HAP-1 (cell line): ENCODE results near the gene SMCHD1.
"Not testable (repeated sequence)": the region's sequence is repeated elsewhere in the genome, so short reads cannot be mapped to it uniquely, and the experiment has no call there.

Experiments
- DNase-seq, 2 experiments: peaks; one replicate each; pipeline ENCODE4 v3.0.0-alpha.2; 2016 to 2020; ENCODE audit warnings: low spot score in 2 of 2
- H3K27me3 ChIP-seq: fragments of 250-450 bp; sonication (Bioruptor Pico); 2 replicates; pipeline ENCODE4 v1.5.1; 2020; ENCODE audit warnings: low read depth, mild to moderate bottlenecking, moderate library complexity
- H3K36me3 ChIP-seq: fragments of 250-450 bp; sonication (Bioruptor Pico); replicated peaks from 2 replicates; pipeline ENCODE4 v1.5.1; 2020; ENCODE audit warnings: mild to moderate bottlenecking
- H3K4me1 ChIP-seq: fragments of 250-450 bp; sonication (Bioruptor Pico); 2 replicates; pipeline ENCODE4 v1.5.1; 2020; ENCODE audit warnings: mild to moderate bottlenecking
- H3K4me3 ChIP-seq: fragments of 250-450 bp; sonication (Bioruptor Pico); 2 replicates; pipeline ENCODE4 v1.5.1; 2020; ENCODE audit warnings: mild to moderate bottlenecking, moderate library complexity
- H3K9me3 ChIP-seq: fragments of 250-450 bp; sonication (Bioruptor Pico); 2 replicates; pipeline ENCODE4 v1.5.1; 2020; ENCODE audit warnings: mild to moderate bottlenecking, moderate library complexity
- in situ Hi-C: fragments of 300-500 bp; cut with MboI; formaldehyde crosslinking; loops from 3 replicates; pipeline ENCODE4 v1.14.3; 2020; ENCODE audit warnings: low sequenced_read_pairs, inconsistent platforms, mixed read lengths

Gene SMCHD1

DNA sequence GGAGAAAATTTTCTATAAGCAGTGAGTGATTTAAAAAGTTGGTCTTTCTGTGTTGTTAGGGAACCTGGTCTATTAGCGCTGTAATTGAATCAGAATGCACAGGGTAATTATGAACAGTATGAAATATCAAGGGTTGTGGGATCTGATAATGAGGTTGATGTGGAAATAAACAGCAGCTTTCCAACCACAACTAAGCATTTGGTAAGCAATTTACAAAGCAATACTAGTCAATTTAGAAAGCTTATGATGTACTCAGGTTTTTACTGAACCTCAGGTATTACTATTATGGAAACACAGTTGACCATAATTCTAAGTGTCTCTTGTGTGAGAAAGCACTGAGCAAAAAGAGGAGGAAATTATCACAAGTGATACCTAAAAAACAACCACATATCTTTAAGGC, 11.0 kb upstream of the SMCHD1 start:
- Histone ChIP-seq H3K4me1 (no peaks in the 10 kb centered on the region), H3K4me3 (no peak overlapping the region), H3K9me3 (no peaks in the 10 kb centered on the region), H3K27me3 (no peaks in the 10 kb centered on the region; the same call in 1 of the 2 replicates), H3K36me3 (no peaks in the 10 kb centered on the region)
- in situ Hi-C loops = no loop called here
- DNase-seq = no peak

DNA sequence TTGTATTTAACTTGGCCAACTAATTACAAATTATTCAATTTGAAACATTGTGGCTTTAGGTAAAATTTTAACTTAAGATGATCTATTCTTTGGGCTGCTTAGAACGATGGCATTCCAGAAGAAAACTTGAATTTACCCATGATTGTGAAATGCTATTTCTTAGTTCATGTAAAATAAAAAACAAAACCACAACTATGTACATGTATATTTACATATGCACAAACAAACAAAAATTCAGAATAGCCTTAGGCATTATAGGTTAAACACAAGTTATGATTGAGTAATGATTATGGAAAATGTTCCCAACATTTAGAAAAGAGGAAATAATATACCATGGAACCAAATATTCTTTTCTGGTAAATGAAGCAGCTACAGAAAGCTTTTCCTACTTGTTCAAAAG, 3.5 kb upstream of the SMCHD1 start:
- Histone ChIP-seq H3K36me3 (no peaks in the 10 kb centered on the region), H3K4me3 (no peak overlapping the region), H3K27me3 (no peaks in the 10 kb centered on the region), H3K9me3 (no peaks in the 10 kb centered on the region), H3K4me1 (peaks cover 6% of the 10 kb centered on the region; the same call in 1 of the 2 replicates)
- no peak for DNase-seq
- in situ Hi-C loops = no loop called here

DNA sequence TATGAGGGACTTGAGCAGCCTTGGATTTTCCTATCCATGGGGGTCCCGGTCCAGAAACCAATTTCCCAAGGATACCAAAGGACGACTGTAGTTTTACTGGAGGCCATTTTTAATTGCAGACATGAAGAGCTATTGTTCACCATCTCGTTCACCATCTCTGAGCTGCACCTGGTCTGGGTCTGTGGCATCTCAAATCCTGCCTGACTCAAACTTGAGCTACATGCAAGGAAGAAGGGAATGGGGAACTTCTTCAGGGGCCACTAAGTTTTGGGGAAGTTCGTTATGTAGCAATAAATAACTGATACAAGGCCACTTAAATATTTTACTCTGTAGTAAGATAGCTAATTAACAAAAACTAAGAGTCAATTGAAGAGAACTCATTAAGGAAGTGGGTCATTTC, 2.1 kb upstream of the SMCHD1 start:
- DNase-seq = no peak
- no peak overlapping the region for H3K4me3 ChIP-seq
- H3K9me3 ChIP-seq = no peaks in the 10 kb centered on the region
- no peaks in the 10 kb centered on the region for H3K36me3 ChIP-seq
- H3K4me1 ChIP-seq = peaks cover 12% of the 10 kb centered on the region
- in situ Hi-C loops = no loop called here
- H3K27me3 ChIP-seq = no peaks in the 10 kb centered on the region

DNA sequence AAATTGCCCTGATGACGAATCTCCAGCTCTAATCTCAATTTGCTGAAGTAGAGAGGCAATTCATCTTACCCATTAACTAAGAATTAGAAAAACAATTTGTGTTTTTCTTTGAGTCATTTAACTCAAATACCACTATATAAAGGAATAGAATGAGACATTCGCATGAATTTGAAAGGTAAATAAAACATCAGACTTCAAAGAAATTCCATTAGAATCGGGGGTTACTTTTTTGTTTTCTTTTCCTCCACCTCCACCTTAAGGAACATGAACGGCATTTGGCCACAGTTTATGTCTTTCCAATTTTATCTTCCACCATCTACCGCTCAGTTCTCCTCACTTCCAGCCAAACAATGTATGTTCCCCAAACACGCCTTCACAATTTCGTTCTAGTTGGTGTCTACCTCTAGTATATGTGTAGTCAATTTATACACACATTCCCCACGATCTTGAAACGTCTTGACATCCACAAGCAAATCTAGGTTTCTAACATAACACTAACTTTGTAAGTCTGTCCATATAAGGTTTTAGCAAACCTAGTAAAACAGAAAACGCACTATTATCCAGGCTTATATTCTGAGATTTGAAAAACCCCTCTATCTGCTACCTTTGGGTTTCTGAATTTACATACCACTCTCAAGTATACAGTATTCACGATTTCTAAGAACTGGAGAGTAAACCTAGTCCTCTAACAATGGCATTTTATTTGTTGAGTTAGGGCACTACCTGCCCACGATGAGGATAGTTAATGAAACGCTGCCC, 1.2 kb upstream of the SMCHD1 start:
- H3K4me1 ChIP-seq = peaks cover 17% of the 10 kb centered on the region
- H3K27me3 ChIP-seq = no peaks in the 10 kb centered on the region
- H3K4me3 ChIP-seq = peak overlapping the region; percentile 82
- no peak for DNase-seq
- no peaks in the 10 kb centered on the region for H3K36me3 ChIP-seq
- H3K9me3 ChIP-seq = no peaks in the 10 kb centered on the region
- in situ Hi-C loops = no loop called here

DNA sequence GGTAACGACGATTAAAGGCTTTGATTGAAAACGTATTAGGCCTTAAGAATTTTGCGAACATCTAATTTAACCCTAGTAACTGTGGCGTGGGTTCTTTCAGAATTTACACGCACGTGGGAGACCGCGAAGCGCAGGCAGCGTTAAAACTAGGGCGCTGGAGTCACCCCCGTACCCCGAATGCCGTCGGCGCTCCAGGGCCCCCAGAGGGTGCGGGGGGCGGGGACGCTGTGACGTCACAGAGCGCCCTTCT, 673 bp upstream of the SMCHD1 start:
- DNase-seq = no peak
- in situ Hi-C loops = no loop called here
- H3K4me1 ChIP-seq = peaks cover 17% of the 10 kb centered on the region

DNA sequence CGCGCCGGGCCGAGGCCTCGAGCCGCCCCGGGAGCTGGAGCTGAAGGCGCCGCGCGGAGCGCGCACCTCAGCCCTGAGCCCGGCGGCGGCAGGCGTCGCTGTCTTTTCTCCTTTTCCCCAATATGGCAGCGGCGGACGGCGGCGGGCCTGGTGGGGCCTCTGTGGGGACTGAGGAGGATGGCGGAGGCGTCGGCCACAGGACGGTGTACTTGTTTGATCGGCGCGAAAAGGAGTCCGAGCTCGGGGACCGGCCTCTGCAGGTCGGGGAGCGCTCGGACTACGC, 369 bp downstream of the SMCHD1 start:
- in situ Hi-C loops = no loop called here

More for the DNA sequence above, 673 bp upstream of the SMCHD1 start:
- Histone ChIP-seq H3K27me3 (no peaks in the 10 kb centered on the region), H3K9me3 (no peaks in the 10 kb centered on the region), H3K36me3 (no peaks in the 10 kb centered on the region), H3K4me3 (peak overlapping the region; percentile 82)

DNA sequence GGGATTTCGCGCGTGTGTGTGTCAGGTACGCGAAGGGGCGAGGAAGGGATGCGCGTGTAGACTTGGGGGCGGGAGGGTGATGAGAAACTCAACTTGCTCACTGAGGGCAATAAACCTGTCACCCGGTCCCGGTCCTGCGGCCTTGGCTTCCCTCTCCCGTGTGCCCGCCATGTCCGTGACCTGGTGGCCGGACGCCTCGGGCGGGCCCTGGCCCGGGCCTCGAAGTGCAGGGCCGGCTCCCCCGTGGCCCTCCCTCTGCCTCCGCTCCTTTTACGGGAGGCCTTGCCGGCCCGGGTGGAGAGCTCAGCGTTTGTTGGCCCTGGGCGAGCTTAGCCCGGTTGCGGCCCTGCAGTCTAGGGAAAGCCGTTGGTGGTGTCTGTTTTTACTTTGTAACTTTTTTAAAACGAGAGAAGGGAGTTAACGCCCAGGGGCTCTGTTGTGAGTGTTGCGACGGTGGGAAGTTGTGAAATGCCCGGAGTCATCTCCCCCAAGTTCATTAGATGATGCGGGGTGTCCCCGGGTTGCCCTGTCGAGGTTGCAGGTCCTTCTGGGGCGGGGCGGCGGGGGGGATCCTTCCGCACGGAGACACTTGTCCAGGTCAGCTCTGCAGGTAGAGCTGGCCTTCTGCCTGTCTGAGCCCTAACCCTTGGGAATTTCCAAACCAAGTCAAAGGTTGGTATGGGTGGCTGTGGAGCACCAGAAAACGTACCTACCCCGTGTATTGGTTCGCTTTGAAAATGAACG, 883 bp downstream of the SMCHD1 start:
- H3K36me3 ChIP-seq = peaks cover 5% of the 10 kb centered on the region; the same call in 1 of the 2 replicates
- no peaks in the 10 kb centered on the region for H3K9me3 ChIP-seq
- peak in 1 of 2 experiments; percentile 50 for DNase-seq
- peak overlapping the region; percentile 82 for H3K4me3 ChIP-seq
- H3K4me1 ChIP-seq = peaks cover 17% of the 10 kb centered on the region
- no peaks in the 10 kb centered on the region for H3K27me3 ChIP-seq
- in situ Hi-C loops = no loop called here

More for the DNA sequence above, 369 bp downstream of the SMCHD1 start:
- H3K27me3 ChIP-seq = no peaks in the 10 kb centered on the region
- no peaks in the 10 kb centered on the region for H3K9me3 ChIP-seq
- peaks cover 17% of the 10 kb centered on the region for H3K4me1 ChIP-seq
- H3K4me3 ChIP-seq = peak overlapping the region; percentile 82
- peaks cover 4% of the 10 kb centered on the region; the same call in 1 of the 2 replicates for H3K36me3 ChIP-seq
- no peak for DNase-seq

DNA sequence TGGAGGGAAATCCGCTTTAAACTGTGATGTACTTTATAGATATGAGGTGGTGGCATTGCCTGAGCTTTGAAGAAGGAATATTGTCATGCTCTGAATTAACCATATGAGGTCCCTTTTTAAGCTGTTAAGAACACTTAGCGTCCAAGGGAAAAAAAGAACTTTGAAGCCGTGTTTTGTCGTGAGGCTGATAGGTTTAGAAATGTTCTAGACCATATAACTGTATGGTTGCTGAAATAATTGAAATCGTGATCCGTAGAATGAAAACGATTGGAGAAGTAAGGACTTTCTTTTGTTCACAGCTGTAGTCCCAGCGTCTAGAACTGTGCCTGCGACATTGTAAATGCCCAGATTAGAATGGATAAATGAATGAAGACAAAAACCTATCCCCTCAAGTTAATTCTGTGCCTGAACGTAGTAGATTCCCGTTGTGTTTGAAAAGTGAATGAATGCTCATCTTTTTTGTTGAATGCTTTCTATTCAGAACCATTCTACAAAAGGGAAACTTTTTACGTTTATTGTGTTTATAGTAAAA, 1.5 kb downstream of the SMCHD1 start:
- peak; percentile 29 to 60 for DNase-seq
- no peaks in the 10 kb centered on the region for H3K27me3 ChIP-seq
- peaks cover 5% of the 10 kb centered on the region; the same call in 1 of the 2 replicates for H3K36me3 ChIP-seq
- in situ Hi-C loops = no loop called here
- H3K4me3 ChIP-seq = peak overlapping the region; percentile 82
- peaks cover 17% of the 10 kb centered on the region for H3K4me1 ChIP-seq
- H3K9me3 ChIP-seq = no peaks in the 10 kb centered on the region

DNA sequence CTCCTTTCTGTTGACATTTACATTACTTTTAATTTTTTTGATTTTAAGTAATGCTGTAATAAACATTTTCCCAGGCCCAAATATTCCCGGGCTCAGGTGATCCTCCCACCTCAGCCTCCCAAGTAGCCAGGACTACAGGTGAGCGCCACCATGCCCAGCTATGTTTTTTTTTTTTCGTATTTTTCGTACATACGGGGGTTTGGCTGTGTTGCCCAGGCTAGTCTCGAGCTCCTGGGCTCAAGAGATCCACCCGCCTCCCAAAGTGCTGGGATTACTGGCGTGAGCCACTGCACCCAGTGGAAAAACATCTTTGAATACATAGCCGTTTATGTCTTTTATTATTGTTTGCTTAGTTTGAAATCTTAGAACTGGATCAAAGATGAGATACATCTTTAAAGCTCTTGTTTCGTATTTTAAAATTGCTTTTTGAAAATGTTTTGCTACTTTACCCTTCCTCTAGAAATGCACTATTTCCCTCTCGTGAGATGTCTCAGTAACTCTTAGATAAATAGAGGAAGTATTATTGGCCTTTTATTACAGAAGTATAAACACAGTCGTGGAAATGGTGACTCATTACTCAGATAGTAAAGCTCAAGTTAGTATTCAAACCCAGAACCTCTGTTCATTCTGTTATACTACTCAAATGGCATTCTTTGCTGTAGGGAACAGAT, 2.4 kb downstream of the SMCHD1 start:
- no peaks in the 10 kb centered on the region for H3K9me3 ChIP-seq
- H3K4me3 ChIP-seq = peak overlapping the region; percentile 82
- no peaks in the 10 kb centered on the region for H3K27me3 ChIP-seq
- in situ Hi-C loops = no loop called here
- peaks cover 5% of the 10 kb centered on the region; the same call in 1 of the 2 replicates for H3K36me3 ChIP-seq
- DNase-seq = peak; percentile 16 to 25
- peaks cover 17% of the 10 kb centered on the region for H3K4me1 ChIP-seq

DNA sequence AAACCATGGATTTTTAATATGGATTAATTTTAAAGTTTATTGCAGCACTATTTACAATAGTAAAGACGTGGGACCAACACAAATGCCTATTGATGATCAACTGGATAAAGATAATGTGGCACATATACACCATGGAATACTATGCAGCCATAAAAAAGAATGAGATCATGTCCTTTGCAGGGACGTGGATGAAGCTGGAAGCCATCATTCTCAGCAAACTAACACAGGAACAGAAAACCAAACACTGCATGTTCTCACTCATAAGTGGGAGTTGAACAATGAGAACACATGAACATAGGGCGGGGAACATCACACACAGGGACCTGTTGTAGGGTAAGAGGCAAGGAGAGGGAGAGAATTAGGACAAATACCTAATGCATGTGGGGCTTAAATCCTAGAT, 5.3 kb downstream of the SMCHD1 start:
- H3K4me3 ChIP-seq, DNase-seq, H3K9me3 ChIP-seq, H3K36me3 ChIP-seq, in situ Hi-C loops, H3K27me3 ChIP-seq: not testable (repeated sequence)
- H3K4me1 ChIP-seq = peaks cover 10% of the 10 kb centered on the region

DNA sequence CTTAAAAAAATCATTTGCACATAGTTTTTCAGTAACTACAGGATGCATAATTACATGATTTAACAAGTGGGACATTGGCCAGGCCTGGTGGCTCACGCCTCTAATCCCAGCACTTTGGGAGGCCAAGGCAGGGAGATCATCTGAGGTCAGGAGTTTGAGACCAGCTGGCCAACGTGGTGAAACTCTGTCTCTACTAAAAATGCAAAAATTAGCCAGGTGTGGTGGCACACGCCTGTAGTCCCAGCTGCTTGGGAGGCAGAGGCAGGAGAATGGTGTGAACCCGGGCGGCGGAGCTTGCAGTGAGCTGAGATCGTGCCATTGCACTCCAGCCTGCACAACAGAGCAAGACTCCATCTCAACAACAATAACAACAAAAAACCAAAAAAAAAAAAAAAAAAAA, 6.8 kb downstream of the SMCHD1 start:
- DNase-seq, H3K27me3 ChIP-seq, H3K4me3 ChIP-seq, in situ Hi-C loops, H3K9me3 ChIP-seq: not testable (repeated sequence)
- Histone ChIP-seq H3K36me3 (peaks cover 13% of the 10 kb centered on the region), H3K4me1 (peaks cover 10% of the 10 kb centered on the region)

DNA sequence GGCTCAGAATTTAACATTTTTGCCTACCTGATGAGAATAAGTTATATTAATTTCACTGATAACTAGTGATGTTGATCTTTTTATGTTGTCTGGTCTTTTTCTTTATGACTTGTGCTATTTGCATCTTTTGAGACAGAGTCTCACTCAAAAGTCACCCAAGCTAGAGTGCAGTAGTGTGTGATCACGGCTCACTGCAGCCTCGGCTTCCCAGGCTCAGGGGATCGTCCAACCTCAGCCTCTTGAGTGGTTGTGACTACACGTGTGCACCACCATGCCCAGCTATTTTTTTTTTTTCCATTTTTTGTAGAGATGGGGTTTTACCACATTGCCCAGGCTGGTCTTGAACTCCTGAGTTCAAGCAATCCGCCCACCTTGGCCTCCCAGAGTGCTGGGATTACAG, 7.5 kb downstream of the SMCHD1 start:
- peaks cover 10% of the 10 kb centered on the region for H3K4me1 ChIP-seq
- no peaks in the 10 kb centered on the region for H3K27me3 ChIP-seq
- peaks cover 15% of the 10 kb centered on the region for H3K36me3 ChIP-seq
- DNase-seq = no peak
- H3K4me3 ChIP-seq = no peak overlapping the region
- in situ Hi-C loops = no loop called here
- H3K9me3 ChIP-seq = no peaks in the 10 kb centered on the region

DNA sequence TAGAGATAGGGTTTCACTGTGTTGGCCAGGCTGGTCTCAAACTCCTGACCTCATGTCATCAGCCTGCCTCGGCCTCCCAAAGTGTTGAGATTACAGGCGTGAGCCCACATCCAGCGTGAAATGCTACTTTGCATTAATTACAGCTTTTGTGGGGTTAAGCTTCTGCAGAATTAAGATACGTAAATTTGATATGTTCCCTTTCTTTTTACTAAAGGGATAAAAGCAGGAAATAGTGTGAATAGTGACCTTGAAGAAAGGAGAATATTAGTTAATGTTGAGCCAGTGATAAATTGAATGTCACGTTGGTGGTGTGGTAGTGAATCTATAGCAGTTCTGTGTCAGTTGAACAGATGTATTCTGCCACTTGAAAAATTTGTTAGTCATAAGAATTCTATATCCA, 16.9 kb downstream of the SMCHD1 start:
- Histone ChIP-seq H3K36me3 (peaks cover 72% of the 10 kb centered on the region), H3K9me3 (no peaks in the 10 kb centered on the region), H3K27me3 (no peaks in the 10 kb centered on the region), H3K4me1 (no peaks in the 10 kb centered on the region), H3K4me3 (no peak overlapping the region)
- in situ Hi-C loops = no loop called here
- DNase-seq = no peak

DNA sequence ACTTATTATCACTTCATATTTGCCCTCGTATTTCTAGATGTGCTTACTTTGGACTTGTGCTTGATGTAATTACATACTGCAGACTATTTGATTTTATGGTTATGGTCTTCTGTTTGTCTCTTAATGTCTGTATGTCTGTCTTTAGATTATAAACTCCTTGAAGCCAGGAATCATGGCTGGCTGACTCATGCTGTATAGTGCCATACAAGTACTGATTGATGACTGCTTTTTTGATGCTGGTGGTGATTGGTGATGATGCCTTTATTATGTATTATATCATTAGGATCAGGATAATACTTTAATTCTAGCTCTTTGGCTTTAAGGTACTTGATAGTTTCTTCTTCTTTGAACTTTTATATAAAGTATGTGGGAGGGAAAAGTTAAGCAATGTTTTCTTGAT, 17.3 kb downstream of the SMCHD1 start:
- H3K36me3 ChIP-seq = peaks cover 76% of the 10 kb centered on the region

More for the DNA sequence above, 17.3 kb downstream of the SMCHD1 start:
- Histone ChIP-seq H3K4me3 (no peak overlapping the region), H3K4me1 (no peaks in the 10 kb centered on the region), H3K27me3 (no peaks in the 10 kb centered on the region), H3K9me3 (no peaks in the 10 kb centered on the region)
- in situ Hi-C loops = no loop called here
- no peak for DNase-seq
